ENCODE results near the gene TAT. TPM values are rescaled to one million over a fixed set of nuclear protein-coding genes. Genes with fewer than 3 reads are reported as not detected.

TAT gene
- polyA plus RNA-seq, 1 donor from 2014 or later = not detected

DNA sequence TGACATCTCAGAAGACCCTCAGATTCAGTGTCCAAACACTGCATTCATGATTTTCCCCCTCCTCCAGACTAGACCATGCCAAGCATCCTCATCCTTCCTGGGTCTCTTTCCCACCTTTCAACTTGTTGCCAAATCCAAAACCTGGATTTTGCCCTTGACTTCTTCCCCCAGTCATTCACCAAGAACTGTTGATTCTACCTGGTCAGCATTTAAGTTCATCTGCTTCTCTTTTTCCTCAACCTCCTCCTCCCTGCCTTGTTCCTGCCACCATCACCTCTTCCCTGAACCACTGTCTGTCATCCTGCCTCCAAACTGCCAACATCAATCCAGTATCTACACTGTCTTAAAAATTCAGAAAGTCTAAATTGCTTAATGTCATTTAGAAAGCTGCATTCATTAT lies 29.7 kb downstream of the TAT start:
- Histone ChIP-seq H3K27ac (ENCODE audit: low read length) (no peak overlapping the region), H3K36me3 (ENCODE audit: insufficient read depth, low read length) (no peaks in the 10 kb centered on the region), H3K4me2 (ENCODE audit: low read length) (no peak overlapping the region), H3K4me3 (ENCODE audit: low read length) (no peak overlapping the region), H3F3A (ENCODE audit: insufficient read depth, low read length, poor library complexity, severe bottlenecking) (no peaks in the 10 kb centered on the region), H4K20me1 (ENCODE audit: insufficient read depth) (no peaks in the 10 kb centered on the region), H3K9me2 (ENCODE audit: insufficient read depth, low read length) (no peaks in the 10 kb centered on the region), H3K9ac (ENCODE audit: low read length) (no peak overlapping the region), H2AFZ (ENCODE audit: low read depth, low read length) (no peak overlapping the region), H3K79me2 (replicated peaks; ENCODE audit: insufficient read depth, low read length) (no peaks in the 10 kb centered on the region), H3K27me3 (ENCODE audit: insufficient read depth, low read depth, low read length) (no peaks in the 10 kb centered on the region), H3K9me3 (ENCODE audit: low read length) (no peaks in the 10 kb centered on the region)
- TF ChIP-seq POLR2AphosphoS5 (IDR thresholded peaks at IDR 0.05) (no peak), RAD21 (conservative IDR thresholded peaks at IDR 0.05) (no peak), TAF1 (IDR thresholded peaks at IDR 0.05; ENCODE audit: low read depth) (no peak), SMC3 (conservative IDR thresholded peaks at IDR 0.05; ENCODE audit: poor library complexity) (no peak)
- TF ChIP-seq, protein P1, sequence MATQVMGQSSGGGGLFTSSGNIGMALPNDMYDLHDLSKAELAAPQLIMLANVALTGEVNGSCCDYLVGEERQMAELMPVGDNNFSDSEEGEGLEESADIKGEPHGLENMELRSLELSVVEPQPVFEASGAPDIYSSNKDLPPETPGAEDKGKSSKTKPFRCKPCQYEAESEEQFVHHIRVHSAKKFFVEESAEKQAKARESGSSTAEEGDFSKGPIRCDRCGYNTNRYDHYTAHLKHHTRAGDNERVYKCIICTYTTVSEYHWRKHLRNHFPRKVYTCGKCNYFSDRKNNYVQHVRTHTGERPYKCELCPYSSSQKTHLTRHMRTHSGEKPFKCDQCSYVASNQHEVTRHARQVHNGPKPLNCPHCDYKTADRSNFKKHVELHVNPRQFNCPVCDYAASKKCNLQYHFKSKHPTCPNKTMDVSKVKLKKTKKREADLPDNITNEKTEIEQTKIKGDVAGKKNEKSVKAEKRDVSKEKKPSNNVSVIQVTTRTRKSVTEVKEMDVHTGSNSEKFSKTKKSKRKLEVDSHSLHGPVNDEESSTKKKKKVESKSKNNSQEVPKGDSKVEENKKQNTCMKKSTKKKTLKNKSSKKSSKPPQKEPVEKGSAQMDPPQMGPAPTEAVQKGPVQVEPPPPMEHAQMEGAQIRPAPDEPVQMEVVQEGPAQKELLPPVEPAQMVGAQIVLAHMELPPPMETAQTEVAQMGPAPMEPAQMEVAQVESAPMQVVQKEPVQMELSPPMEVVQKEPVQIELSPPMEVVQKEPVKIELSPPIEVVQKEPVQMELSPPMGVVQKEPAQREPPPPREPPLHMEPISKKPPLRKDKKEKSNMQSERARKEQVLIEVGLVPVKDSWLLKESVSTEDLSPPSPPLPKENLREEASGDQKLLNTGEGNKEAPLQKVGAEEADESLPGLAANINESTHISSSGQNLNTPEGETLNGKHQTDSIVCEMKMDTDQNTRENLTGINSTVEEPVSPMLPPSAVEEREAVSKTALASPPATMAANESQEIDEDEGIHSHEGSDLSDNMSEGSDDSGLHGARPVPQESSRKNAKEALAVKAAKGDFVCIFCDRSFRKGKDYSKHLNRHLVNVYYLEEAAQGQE (IDR thresholded peaks at IDR 0.05; ENCODE audit: borderline replicate concordance) = no peak

DNA sequence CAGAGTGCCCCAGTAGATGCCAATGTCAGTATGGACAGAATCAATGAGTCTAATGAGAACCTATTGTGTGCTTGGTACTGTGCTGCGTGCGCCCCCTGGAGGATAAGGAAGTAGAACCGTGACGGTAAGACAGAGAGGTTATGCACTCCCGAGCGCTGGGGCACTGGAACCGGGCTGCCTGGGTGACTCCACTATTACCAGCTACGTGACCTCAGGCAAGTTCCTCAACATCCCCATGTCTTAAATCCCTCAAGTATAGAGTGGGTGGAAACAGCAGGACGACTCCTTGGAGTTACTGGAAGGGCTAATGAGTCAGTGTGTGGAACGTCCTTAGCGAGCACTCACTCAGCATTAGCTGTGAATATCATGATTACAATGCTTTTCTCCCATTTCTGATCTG lies 34.5 kb downstream of the TAT start:
- Histone ChIP-seq H3K36me3 (ENCODE audit: insufficient read depth, low read length) (no peaks in the 10 kb centered on the region), H3K9me3 (ENCODE audit: low read length) (no peaks in the 10 kb centered on the region), H3K4me2 (ENCODE audit: low read length) (no peak overlapping the region), H3K4me3 (ENCODE audit: low read length) (no peak overlapping the region), H3K9me2 (ENCODE audit: insufficient read depth, low read length) (no peaks in the 10 kb centered on the region), H3F3A (ENCODE audit: insufficient read depth, low read length, poor library complexity, severe bottlenecking) (no peaks in the 10 kb centered on the region), H3K79me2 (replicated peaks; ENCODE audit: insufficient read depth, low read length) (no peaks in the 10 kb centered on the region), H2AFZ (ENCODE audit: low read depth, low read length) (no peak overlapping the region), H3K27ac (ENCODE audit: low read length) (no peak overlapping the region), H3K9ac (ENCODE audit: low read length) (no peak overlapping the region), H4K20me1 (ENCODE audit: insufficient read depth) (no peaks in the 10 kb centered on the region), H3K27me3 (ENCODE audit: insufficient read depth, low read depth, low read length) (no peaks in the 10 kb centered on the region)
- no peak for TF ChIP-seq EZH2 (IDR thresholded peaks at IDR 0.05; ENCODE audit: borderline replicate concordance, insufficient read depth, low read length, poor library complexity, severe bottlenecking)
- TF ChIP-seq POLR2AphosphoS5 (IDR thresholded peaks at IDR 0.05) = no peak
- no peak for TF ChIP-seq SMC3 (conservative IDR thresholded peaks at IDR 0.05; ENCODE audit: poor library complexity)
- TF ChIP-seq, protein P1 (IDR thresholded peaks at IDR 0.05; ENCODE audit: borderline replicate concordance) = no peak
- TF ChIP-seq EP300 (conservative IDR thresholded peaks at IDR 0.05; ENCODE audit: poor library complexity, severe bottlenecking) = no peak
- TF ChIP-seq TAF1 (IDR thresholded peaks at IDR 0.05; ENCODE audit: low read depth) = no peak
- TF ChIP-seq, protein P2, sequence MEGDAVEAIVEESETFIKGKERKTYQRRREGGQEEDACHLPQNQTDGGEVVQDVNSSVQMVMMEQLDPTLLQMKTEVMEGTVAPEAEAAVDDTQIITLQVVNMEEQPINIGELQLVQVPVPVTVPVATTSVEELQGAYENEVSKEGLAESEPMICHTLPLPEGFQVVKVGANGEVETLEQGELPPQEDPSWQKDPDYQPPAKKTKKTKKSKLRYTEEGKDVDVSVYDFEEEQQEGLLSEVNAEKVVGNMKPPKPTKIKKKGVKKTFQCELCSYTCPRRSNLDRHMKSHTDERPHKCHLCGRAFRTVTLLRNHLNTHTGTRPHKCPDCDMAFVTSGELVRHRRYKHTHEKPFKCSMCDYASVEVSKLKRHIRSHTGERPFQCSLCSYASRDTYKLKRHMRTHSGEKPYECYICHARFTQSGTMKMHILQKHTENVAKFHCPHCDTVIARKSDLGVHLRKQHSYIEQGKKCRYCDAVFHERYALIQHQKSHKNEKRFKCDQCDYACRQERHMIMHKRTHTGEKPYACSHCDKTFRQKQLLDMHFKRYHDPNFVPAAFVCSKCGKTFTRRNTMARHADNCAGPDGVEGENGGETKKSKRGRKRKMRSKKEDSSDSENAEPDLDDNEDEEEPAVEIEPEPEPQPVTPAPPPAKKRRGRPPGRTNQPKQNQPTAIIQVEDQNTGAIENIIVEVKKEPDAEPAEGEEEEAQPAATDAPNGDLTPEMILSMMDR (IDR thresholded peaks at IDR 0.05; ENCODE audit: poor library complexity, severe bottlenecking) = no peak
- TF ChIP-seq RAD21 (conservative IDR thresholded peaks at IDR 0.05) = no peak
- no peak for TF ChIP-seq MXI1 (conservative IDR thresholded peaks at IDR 0.05; ENCODE audit: poor library complexity, severe bottlenecking)

Measured in neural cell (in vitro differentiated cells).